Activated B cell treated with CpG ODN at 0.5 μM for 24 hours (primary cell): ENCODE data around the gene LCN2. TPM values are rescaled to one million over a fixed set of nuclear protein-coding genes. Genes with fewer than 3 reads are reported as not detected.

Source experiments
- ATAC-seq: fragments of 200-7000 bp; cut with Tn5 transposase; one replicate; pipeline ENCODE4 v1.10.0; 2021; ENCODE audit warnings: low read depth, mild to moderate bottlenecking, moderate library complexity
- CTCF ChIA-PET: fragments of 350-600 bp; sonication (Branson Sonifier 250); formaldehyde crosslinking; loops from one replicate; lab custom pipeline; 2021; ENCODE audit warnings: antibody characterized with exemption; lab: Charles Lee
- POLR2A ChIA-PET: fragments of 350-600 bp; sonication (Branson Sonifier 250); formaldehyde crosslinking; loops from one replicate; lab custom pipeline; 2021; ENCODE audit warnings: antibody characterized with exemption; lab: Charles Lee
- DNase-seq: peaks from one replicate; pipeline ENCODE4 v3.0.0; 2022
- H3K27ac Mint-ChIP-seq: one replicate; pipeline ENCODE4 v1.8.0; 2020; ENCODE audit warnings: mixed read lengths
- H3K27me3 Mint-ChIP-seq: one replicate; pipeline ENCODE4 v1.8.0; 2021; ENCODE audit warnings: mixed read lengths
- H3K36me3 Mint-ChIP-seq: one replicate; pipeline ENCODE4 v1.8.0; 2021; ENCODE audit warnings: low read depth, mixed read lengths
- H3K4me1 Mint-ChIP-seq: one replicate; pipeline ENCODE4 v1.8.0; 2021; ENCODE audit warnings: mixed read lengths
- H3K4me3 Mint-ChIP-seq: one replicate; pipeline ENCODE4 v1.8.0; 2020; ENCODE audit warnings: mild to moderate bottlenecking, mixed read lengths
- H3K9me3 Mint-ChIP-seq: one replicate; pipeline ENCODE4 v1.8.0; 2020; ENCODE audit warnings: mixed read lengths
- intact Hi-C: fragments of 100-400 bp; cut with micrococcal nuclease; formaldehyde crosslinking; loops from one replicate; pipeline ENCODE4 v1.15.1; 2024
- total RNA-seq: library from RNA; stranded (reverse); gene quantifications from 2 replicates; pipeline ENCODE4 v1.2.3, GENCODE V29; 2022
- TF ChIP-seq, protein P1 (sequence below): fragments of 200-600 bp; IDR thresholded peaks from one replicate; pipeline ENCODE4 v1.8.0; 2022; ENCODE audit warnings: antibody characterized with exemption, mild to moderate bottlenecking

Gene LCN2
- total RNA-seq, 1 donor from 2014 or later, result not detected

DNA sequence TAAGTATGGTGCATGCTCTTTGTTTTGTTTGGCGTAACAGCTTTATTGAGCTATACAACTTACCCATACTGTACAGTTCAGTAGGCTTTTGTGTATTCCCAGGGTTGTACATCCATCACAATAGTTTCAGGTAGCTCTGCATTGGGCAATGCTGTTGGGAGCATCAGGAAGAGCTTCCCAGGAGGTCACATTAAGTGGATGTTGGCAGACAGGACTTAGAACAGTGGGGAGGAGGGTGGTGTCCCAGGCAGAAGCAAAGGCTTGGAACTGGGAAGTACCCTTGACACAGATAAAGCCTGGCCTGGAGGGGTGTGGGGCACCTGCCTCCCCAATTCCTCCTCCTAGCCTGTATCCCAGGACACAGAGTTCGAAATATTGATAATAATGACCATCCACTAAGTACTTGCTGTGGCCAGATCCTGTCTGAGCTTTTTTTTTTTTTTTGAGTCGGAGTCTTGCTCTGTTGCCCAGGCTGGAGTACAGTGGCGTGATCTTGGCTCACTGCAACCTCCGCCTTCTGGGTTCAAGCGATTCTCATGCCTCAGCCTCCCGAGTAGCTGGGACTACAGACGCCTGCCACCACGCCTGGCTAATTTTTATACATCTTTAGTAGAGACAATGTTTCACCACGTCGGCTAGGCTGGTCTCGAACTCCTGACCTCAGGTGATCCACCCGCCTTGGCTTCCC lies 12.1 kb downstream of the LCN2 start:
- CTCF ChIA-PET, result interaction anchor here (1.1 kb wide), 1 partner anchor 32 kb away, joined by 3 read pairs; no protein-coding TSS in a partner anchor
- Mint-ChIP-seq H3K4me3 (peak overlapping the region; percentile 81), H3K36me3 (peaks cover 23% of the 10 kb centered on the region), H3K4me1 (peaks cover 13% of the 10 kb centered on the region), H3K9me3 (no peaks in the 10 kb centered on the region), H3K27me3 (no peaks in the 10 kb centered on the region), H3K27ac (no peak overlapping the region)
- intact Hi-C loops, result no loop called here
- POLR2A ChIA-PET, result interaction anchor here (0.6 to 3.1 kb wide), 8 partner anchors 29 to 115 kb away, joined by 3 to 20 read pairs (median 6); partner anchors contain the start of genes CIZ1, GOLGA2 and SWI5
- TF ChIP-seq, protein P1, sequence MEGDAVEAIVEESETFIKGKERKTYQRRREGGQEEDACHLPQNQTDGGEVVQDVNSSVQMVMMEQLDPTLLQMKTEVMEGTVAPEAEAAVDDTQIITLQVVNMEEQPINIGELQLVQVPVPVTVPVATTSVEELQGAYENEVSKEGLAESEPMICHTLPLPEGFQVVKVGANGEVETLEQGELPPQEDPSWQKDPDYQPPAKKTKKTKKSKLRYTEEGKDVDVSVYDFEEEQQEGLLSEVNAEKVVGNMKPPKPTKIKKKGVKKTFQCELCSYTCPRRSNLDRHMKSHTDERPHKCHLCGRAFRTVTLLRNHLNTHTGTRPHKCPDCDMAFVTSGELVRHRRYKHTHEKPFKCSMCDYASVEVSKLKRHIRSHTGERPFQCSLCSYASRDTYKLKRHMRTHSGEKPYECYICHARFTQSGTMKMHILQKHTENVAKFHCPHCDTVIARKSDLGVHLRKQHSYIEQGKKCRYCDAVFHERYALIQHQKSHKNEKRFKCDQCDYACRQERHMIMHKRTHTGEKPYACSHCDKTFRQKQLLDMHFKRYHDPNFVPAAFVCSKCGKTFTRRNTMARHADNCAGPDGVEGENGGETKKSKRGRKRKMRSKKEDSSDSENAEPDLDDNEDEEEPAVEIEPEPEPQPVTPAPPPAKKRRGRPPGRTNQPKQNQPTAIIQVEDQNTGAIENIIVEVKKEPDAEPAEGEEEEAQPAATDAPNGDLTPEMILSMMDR, result no peak
- no peak for ATAC-seq
- no peak for DNase-seq

DNA sequence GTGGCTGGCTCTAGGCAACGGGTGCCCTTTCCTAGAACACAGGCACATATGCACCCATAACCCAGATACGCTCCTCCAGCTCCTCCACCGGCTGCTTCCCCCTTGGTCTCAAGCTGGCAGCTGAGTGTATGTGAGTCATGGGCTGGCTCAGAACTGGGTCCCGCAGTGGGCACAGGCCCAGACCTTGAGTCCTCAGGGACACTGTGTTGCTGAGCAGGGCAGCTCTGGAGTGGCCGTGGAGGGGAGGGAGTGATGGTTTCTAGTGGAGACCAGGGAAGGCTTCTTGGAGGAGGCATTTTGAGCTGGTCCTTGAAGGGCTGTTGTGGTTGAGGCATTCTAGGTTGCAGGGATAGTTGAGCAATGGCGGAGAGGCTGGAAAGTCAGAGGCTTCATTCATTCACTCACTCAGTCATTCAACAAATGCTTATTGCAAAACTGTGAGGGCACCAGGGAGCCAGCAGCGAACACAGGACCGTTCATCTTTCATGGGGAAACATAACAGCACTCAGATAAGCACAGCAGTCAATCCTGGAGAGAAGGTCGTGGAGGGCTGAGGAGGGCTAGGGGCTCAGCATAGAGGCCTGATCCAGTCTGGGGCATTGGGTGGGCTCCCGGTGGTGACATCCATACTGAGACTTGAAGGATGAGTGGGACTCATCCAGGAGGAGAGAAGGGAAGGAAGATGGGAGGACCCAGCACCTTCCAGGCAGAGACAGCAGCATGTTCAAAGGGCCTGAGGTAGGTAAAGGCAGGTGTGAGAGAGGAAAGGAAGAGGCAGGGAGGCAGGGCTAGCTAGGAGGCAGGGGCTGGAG lies 13.2 kb downstream of the LCN2 start:
- DNase-seq (no peak), ATAC-seq (no peak)
- CTCF ChIA-PET, result interaction anchor here (1.1 kb wide), 1 partner anchor 30 kb away, joined by 3 read pairs; no protein-coding TSS in a partner anchor
- Mint-ChIP-seq H3K27ac (no peak overlapping the region), H3K4me3 (peak overlapping the region; percentile 11), H3K27me3 (no peaks in the 10 kb centered on the region), H3K36me3 (peaks cover 32% of the 10 kb centered on the region), H3K9me3 (no peaks in the 10 kb centered on the region), H3K4me1 (peaks cover 13% of the 10 kb centered on the region)
- intact Hi-C loops, result no loop called here
- POLR2A ChIA-PET, result interaction anchor here (0.6 to 0.7 kb wide), 2 partner anchors 28 to 47 kb away, joined by 4 to 6 read pairs; no protein-coding TSS in a partner anchor
- TF ChIP-seq, protein P1, result no peak

DNA sequence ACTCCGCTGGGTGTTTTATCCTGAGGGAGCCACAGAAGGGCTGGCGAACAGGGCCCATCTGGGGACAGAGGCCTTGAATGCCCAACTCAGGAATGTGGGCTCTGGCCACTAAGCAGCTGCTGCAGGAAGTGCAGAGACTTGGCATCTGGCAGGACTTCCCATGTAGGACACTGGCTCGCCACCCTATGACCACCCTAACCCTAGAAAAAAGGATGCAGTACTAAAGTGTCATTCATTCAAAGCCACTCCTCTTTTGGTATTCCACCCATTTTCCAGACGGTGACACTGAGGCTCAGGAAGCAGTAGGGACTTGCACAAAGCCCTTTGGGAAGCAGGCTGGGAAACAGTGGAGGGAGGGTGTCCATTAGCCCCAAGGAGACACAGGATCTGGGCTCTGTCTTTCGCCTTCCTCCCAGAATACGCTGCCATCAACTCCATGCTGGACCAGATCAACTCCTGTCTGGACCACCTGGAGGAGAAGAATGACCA lies 13.8 kb downstream of the LCN2 start:
- DNase-seq, result no peak
- no peak overlapping the region for H3K27ac Mint-ChIP-seq
- intact Hi-C loops, result no loop called here
- TF ChIP-seq, protein P1, result no peak
- H3K36me3 Mint-ChIP-seq, result peaks cover 37% of the 10 kb centered on the region
- H3K4me3 Mint-ChIP-seq, result no peak overlapping the region
- POLR2A ChIA-PET, result no interaction called here
- H3K9me3 Mint-ChIP-seq, result no peaks in the 10 kb centered on the region
- peaks cover 13% of the 10 kb centered on the region for H3K4me1 Mint-ChIP-seq
- no peak for ATAC-seq
- CTCF ChIA-PET, result no interaction called here
- H3K27me3 Mint-ChIP-seq, result no peaks in the 10 kb centered on the region

DNA sequence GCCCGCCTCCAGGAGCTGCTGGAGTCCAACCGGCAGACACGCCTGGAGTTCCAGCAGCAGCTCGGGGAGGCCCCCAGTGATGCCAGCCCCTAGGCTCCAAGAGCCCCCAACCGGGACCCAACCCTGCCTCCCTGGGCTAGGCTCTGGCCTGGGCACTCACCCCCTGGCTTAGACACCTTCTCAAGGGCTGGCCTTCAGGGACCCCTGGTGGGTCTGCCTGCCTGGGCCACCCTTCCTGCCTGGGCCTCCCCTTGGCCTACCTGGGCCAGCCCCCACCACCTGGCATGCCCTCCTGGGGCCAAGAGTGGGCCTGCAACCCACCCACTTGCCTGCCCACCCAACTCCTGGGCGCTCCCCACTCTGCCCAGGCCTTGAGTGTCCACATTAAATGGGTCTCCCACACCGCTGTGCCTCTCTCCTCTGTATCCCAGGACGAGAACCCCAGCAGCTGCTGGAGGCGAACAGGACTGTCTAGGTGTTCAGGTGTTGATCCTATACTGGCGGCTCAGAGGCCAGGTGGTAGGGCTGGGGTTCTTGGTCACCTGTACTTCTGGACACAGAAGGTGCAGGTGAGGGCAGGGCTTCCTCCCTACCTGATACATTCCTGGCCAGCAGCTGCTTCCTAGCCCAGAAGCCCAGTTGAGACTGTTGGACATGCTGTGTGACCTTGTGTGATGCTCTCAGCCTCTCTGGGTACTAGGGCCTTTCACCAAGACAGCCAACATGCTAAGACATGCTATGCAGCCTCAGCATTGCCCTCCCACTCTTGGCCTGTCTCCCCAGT lies 14.5 kb downstream of the LCN2 start:
- ChIA-PET POLR2A (no interaction called here), CTCF (no interaction called here)
- no peak overlapping the region for H3K27ac Mint-ChIP-seq

More for the DNA sequence above, 14.5 kb downstream of the LCN2 start:
- Mint-ChIP-seq H3K9me3 (no peaks in the 10 kb centered on the region), H3K4me1 (peaks cover 13% of the 10 kb centered on the region), H3K36me3 (peaks cover 42% of the 10 kb centered on the region), H3K27me3 (no peaks in the 10 kb centered on the region), H3K4me3 (no peak overlapping the region)
- DNase-seq (no peak), ATAC-seq (no peak)
- intact Hi-C loops, result no loop called here
- TF ChIP-seq, protein P1, result no peak
